ENCODE measurements around the gene ZC2HC1B. TPM values are rescaled to one million over a fixed set of nuclear protein-coding genes. Genes with fewer than 3 reads are reported as not detected.

ZC2HC1B gene
- total RNA-seq, 1 donor from 2014 or later, result not detected

- Histone ChIP-seq H4K20me1 (ENCODE audit: low read depth) (no peaks in the 10 kb centered on the region), H3K27ac (no peak overlapping the region), H3K9me3 (ENCODE audit: low read depth) (no peaks in the 10 kb centered on the region), H3K4me1 (peaks cover 37% of the 10 kb centered on the region), H3K9ac (no peak overlapping the region), H2AFZ (replicated peaks) (peak overlapping the region; percentile 9), H3K4me2 (no peak overlapping the region), H3F3A (ENCODE audit: low read depth) (peaks cover 46% of the 10 kb centered on the region), H3K27me3 (no peaks in the 10 kb centered on the region), H3K4me3 (no peak overlapping the region), H3K79me2 (ENCODE audit: low read depth) (no peaks in the 10 kb centered on the region), H3K36me3 (no peaks in the 10 kb centered on the region)
- Mint-ChIP-seq H3K27me3 (ENCODE audit: insufficient read depth, low read depth) (peaks cover 6% of the 10 kb centered on the region), H3K27ac (no peak overlapping the region), H3K4me3 (no peak overlapping the region), H3K4me1 (peaks cover 27% of the 10 kb centered on the region), H3K9me3 (peaks cover 5% of the 10 kb centered on the region), H3K36me3 (peaks cover 8% of the 10 kb centered on the region)
- DNase-seq (ENCODE audit: low spot score), result peak; percentile 32
- TF ChIP-seq CTCF (IDR thresholded peaks at IDR 0.05), result no peak
- TF ChIP-seq EZH2phosphoT487 (IDR thresholded peaks at IDR 0.05), result no peak
- TF ChIP-seq EZH2 (IDR thresholded peaks at IDR 0.05), result no peak
Measured at GRCh38 chr6:143939364-143939763, 75.1 kb downstream of the ZC2HC1B start.

GRCh38 chr6:143940011-143940597 is 75.8 kb downstream of the ZC2HC1B start:
- peaks cover 8% of the 10 kb centered on the region for H3K36me3 Mint-ChIP-seq
- no peaks in the 10 kb centered on the region for H3K27me3 ChIP-seq
- no peak overlapping the region for H3K4me3 ChIP-seq
- peak; percentile 54 for DNase-seq (ENCODE audit: low spot score)
- no peaks in the 10 kb centered on the region for H4K20me1 ChIP-seq (ENCODE audit: low read depth)
- H3F3A ChIP-seq (ENCODE audit: low read depth), result peaks cover 46% of the 10 kb centered on the region
- H3K4me1 ChIP-seq, result peaks cover 37% of the 10 kb centered on the region
- H3K79me2 ChIP-seq (ENCODE audit: low read depth), result no peaks in the 10 kb centered on the region
- H3K9me3 ChIP-seq (ENCODE audit: low read depth), result no peaks in the 10 kb centered on the region
- peaks cover 5% of the 10 kb centered on the region for H3K9me3 Mint-ChIP-seq
- no peak overlapping the region for H3K27ac ChIP-seq
- H3K27me3 Mint-ChIP-seq (ENCODE audit: insufficient read depth, low read depth), result peaks cover 4% of the 10 kb centered on the region
- no peak for TF ChIP-seq EZH2phosphoT487 (IDR thresholded peaks at IDR 0.05)
- peak; percentile 83 for TF ChIP-seq CTCF (IDR thresholded peaks at IDR 0.05)
- H3K4me2 ChIP-seq, result no peak overlapping the region
- no peak overlapping the region for H2AFZ ChIP-seq (replicated peaks)
- no peak overlapping the region for H3K27ac Mint-ChIP-seq
- H3K9ac ChIP-seq, result no peak overlapping the region
- H3K4me3 Mint-ChIP-seq, result no peak overlapping the region
- H3K36me3 ChIP-seq, result no peaks in the 10 kb centered on the region
- peaks cover 27% of the 10 kb centered on the region for H3K4me1 Mint-ChIP-seq

- H3K36me3 ChIP-seq, result no peaks in the 10 kb centered on the region
- no peaks in the 10 kb centered on the region for H4K20me1 ChIP-seq (ENCODE audit: low read depth)
- peaks cover 25% of the 10 kb centered on the region for H3K4me1 Mint-ChIP-seq
- H3K4me3 ChIP-seq, result no peak overlapping the region
- no peaks in the 10 kb centered on the region for H3K79me2 ChIP-seq (ENCODE audit: low read depth)
- peaks cover 39% of the 10 kb centered on the region for H3F3A ChIP-seq (ENCODE audit: low read depth)
- peak; percentile 91 for DNase-seq (ENCODE audit: low spot score)
- no peak overlapping the region for H3K27ac ChIP-seq
- peaks cover 19% of the 10 kb centered on the region for H3K36me3 Mint-ChIP-seq
- peak overlapping the region; percentile 18 for H2AFZ ChIP-seq (replicated peaks)
- H3K27me3 ChIP-seq, result no peaks in the 10 kb centered on the region
- H3K4me3 Mint-ChIP-seq, result no peak overlapping the region
- H3K9me3 ChIP-seq (ENCODE audit: low read depth), result no peaks in the 10 kb centered on the region
- H3K9ac ChIP-seq, result no peak overlapping the region
- peak overlapping the region; percentile 71 for H3K27ac Mint-ChIP-seq
- peaks cover 8% of the 10 kb centered on the region for H3K9me3 Mint-ChIP-seq
- TF ChIP-seq CTCF (IDR thresholded peaks at IDR 0.05) (peak; percentile 93), EZH2phosphoT487 (IDR thresholded peaks at IDR 0.05) (no peak), EZH2 (IDR thresholded peaks at IDR 0.05) (no peak)
- peaks cover 35% of the 10 kb centered on the region for H3K4me1 ChIP-seq
- H3K27me3 Mint-ChIP-seq (ENCODE audit: insufficient read depth, low read depth), result peaks cover 6% of the 10 kb centered on the region
- no peak overlapping the region for H3K4me2 ChIP-seq
Measured at GRCh38 chr6:143941852-143942627, 77.8 kb downstream of the ZC2HC1B start.
